HepG2 (cell line): Measurements from ENCODE around the gene LRP5. TPM values are rescaled to one million over a fixed set of nuclear protein-coding genes. Genes with fewer than 3 reads are reported as not detected.

Experiments used
- ELF1 ChIP-seq: sonication (generic); formaldehyde crosslinking; IDR thresholded peaks from 2 replicates; pipeline ENCODE4 v1.4.0; 2020; ENCODE audit warnings: missing genetic modification reagents
- MAZ ChIP-seq, 2 experiments: sonication (generic) in 1 of 2; formaldehyde crosslinking in 1 of 2; IDR thresholded peaks; 2 replicates each; pipeline versions ENCODE4 v1.5.0 to v1.6.1; 2012 to 2020; ENCODE audit warnings: low read depth in 2 of 2, mild to moderate bottlenecking in 2 of 2, borderline replicate concordance in 1 of 2, improper control_type of control experiment in 1 of 2, low read length in 1 of 2, missing genetic modification reagents in 1 of 2, moderate library complexity in 1 of 2
- NRL ChIP-seq: sonication (generic); formaldehyde crosslinking; IDR thresholded peaks from 2 replicates; pipeline ENCODE4 v1.5.0; 2020; ENCODE audit warnings: missing genetic modification reagents, mild to moderate bottlenecking, moderate library complexity, borderline replicate concordance
- POLR2A ChIP-seq, 2 experiments: IDR thresholded peaks; 2 replicates each; pipeline ENCODE4 v1.6.1; 2011; ENCODE audit warnings: low read depth in 2 of 2, low read length in 2 of 2, mild to moderate bottlenecking in 1 of 2, moderate library complexity in 1 of 2; ENCODE audit not compliant: insufficient read depth in 1 of 2
- SAP130 ChIP-seq: IDR thresholded peaks from 2 replicates; pipeline ENCODE4 v1.6.1; 2016; ENCODE audit warnings: low read depth
- SRY ChIP-seq: sonication (generic); formaldehyde crosslinking; IDR thresholded peaks from 2 replicates; pipeline ENCODE4 v1.8.0; 2022; ENCODE audit warnings: mild to moderate bottlenecking, missing genetic modification reagents
- ZEB1 ChIP-seq: IDR thresholded peaks from 2 replicates; pipeline ENCODE4 v1.6.1; 2012; ENCODE audit warnings: mild to moderate bottlenecking, low read depth, inconsistent platforms; ENCODE audit not compliant: insufficient replicate concordance
- ZFX ChIP-seq: sonication (generic); formaldehyde crosslinking; IDR thresholded peaks from 2 replicates; pipeline ENCODE4 v1.4.0; 2020; ENCODE audit warnings: mild to moderate bottlenecking, low read depth, missing genetic modification reagents, moderate library complexity
- ZHX1 ChIP-seq: sonication (generic); formaldehyde crosslinking; IDR thresholded peaks from 2 replicates; pipeline ENCODE4 v1.8.1; 2022; ENCODE audit warnings: low read depth, mild to moderate bottlenecking, missing genetic modification reagents
- ZNF451 ChIP-seq: sonication (generic); formaldehyde crosslinking; IDR thresholded peaks from 2 replicates; pipeline ENCODE4 v1.5.0; 2020; ENCODE audit warnings: mild to moderate bottlenecking, missing genetic modification reagents
- ZNF687 ChIP-seq: sonication (generic); formaldehyde crosslinking; IDR thresholded peaks from 2 replicates; pipeline ENCODE4 v1.5.1; 2020; ENCODE audit warnings: mild to moderate bottlenecking, missing genetic modification reagents, moderate library complexity
- ZNF772 ChIP-seq: sonication (generic); formaldehyde crosslinking; IDR thresholded peaks from 2 replicates; pipeline ENCODE4 v1.5.0; 2020; ENCODE audit warnings: mild to moderate bottlenecking, missing genetic modification reagents
- ZSCAN31 ChIP-seq: sonication (generic); formaldehyde crosslinking; IDR thresholded peaks from 2 replicates; pipeline ENCODE4 v1.5.0; 2020; ENCODE audit warnings: low read depth, mild to moderate bottlenecking, missing genetic modification reagents
- polyA plus RNA-seq, 8 experiments: library from polyadenylated mRNA; depleted of rRNA in 3 of 8; stranded (reverse) in 7 of 8; unstranded in 1 of 8; fragments of >200 nt; fragmentation: Illumina TruSeq in 4 of 8; extraction: Trizol in 4 of 8; gene quantifications; 2 replicates each; pipeline versions ENCODE4 v1.2.1 to v1.2.3, GENCODE V29; 2011 to 2016; ENCODE audit warnings: low read depth in 4 of 8, missing spikeins in 1 of 8, mixed read lengths in 1 of 8; ENCODE audit not compliant: insufficient read depth in 1 of 8
- total RNA-seq, 5 experiments: library from RNA; depleted of rRNA; stranded (reverse); fragments of >200 nt; fragmentation: Illumina TruSeq; extraction: Trizol; gene quantifications; 2 replicates each; pipeline ENCODE4 v1.2.3, GENCODE V29; 2016; ENCODE audit warnings: low read depth in 1 of 5
- TF ChIP-seq, protein P1 (sequence below): sonication (generic); formaldehyde crosslinking; IDR thresholded peaks from 2 replicates; pipeline ENCODE4; 2020; ENCODE audit warnings: missing genetic modification reagents, mild to moderate bottlenecking, borderline replicate concordance
- TF ChIP-seq, protein P2 (sequence below): IDR thresholded peaks from 2 replicates; pipeline ENCODE4 v1.6.1; 2016; ENCODE audit warnings: missing compliant biosample characterization, missing genetic modification reagents, borderline replicate concordance
- TF ChIP-seq, protein P3 (sequence below): IDR thresholded peaks from 2 replicates; pipeline ENCODE4 v1.6.1; 2012; ENCODE audit warnings: low read depth, low read length, improper control_type of control experiment

The LRP5 gene
- total and polyA plus RNA-seq, 2 of the 13 experiments (the other 11 are each of a cell fraction or from before 2014, with no cell fraction given), result 40.4 to 64.0 TPM

DNA sequence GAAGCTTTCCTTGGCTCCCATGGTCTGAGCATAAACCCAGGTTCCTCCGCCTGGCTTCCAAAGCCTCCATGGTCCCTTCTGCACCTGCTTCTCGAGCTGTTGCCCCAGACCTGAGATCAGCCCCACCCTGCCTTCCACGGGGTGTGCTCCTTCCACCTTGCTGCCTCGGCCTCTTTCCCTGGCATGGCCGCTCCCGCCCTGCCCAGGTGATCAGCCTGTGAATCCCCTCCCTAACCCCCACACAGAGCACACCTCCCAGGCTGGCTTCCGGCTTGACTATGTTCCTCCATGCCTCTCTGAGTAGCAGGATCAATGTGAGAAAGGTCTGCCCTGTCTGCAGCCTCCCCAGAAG is 145.5 kb downstream of the LRP5 start (continued):
- TF ChIP-seq, protein P1, sequence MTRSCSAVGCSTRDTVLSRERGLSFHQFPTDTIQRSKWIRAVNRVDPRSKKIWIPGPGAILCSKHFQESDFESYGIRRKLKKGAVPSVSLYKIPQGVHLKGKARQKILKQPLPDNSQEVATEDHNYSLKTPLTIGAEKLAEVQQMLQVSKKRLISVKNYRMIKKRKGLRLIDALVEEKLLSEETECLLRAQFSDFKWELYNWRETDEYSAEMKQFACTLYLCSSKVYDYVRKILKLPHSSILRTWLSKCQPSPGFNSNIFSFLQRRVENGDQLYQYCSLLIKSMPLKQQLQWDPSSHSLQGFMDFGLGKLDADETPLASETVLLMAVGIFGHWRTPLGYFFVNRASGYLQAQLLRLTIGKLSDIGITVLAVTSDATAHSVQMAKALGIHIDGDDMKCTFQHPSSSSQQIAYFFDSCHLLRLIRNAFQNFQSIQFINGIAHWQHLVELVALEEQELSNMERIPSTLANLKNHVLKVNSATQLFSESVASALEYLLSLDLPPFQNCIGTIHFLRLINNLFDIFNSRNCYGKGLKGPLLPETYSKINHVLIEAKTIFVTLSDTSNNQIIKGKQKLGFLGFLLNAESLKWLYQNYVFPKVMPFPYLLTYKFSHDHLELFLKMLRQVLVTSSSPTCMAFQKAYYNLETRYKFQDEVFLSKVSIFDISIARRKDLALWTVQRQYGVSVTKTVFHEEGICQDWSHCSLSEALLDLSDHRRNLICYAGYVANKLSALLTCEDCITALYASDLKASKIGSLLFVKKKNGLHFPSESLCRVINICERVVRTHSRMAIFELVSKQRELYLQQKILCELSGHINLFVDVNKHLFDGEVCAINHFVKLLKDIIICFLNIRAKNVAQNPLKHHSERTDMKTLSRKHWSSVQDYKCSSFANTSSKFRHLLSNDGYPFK (CRISPR knock-in tag), result peak; percentile 87
- TF ChIP-seq, protein P2, sequence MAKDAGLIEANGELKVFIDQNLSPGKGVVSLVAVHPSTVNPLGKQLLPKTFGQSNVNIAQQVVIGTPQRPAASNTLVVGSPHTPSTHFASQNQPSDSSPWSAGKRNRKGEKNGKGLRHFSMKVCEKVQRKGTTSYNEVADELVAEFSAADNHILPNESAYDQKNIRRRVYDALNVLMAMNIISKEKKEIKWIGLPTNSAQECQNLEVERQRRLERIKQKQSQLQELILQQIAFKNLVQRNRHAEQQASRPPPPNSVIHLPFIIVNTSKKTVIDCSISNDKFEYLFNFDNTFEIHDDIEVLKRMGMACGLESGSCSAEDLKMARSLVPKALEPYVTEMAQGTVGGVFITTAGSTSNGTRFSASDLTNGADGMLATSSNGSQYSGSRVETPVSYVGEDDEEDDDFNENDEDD, result peak; percentile 25; the same call in 1 of the 2 replicates
- peak; percentile 78 for TF ChIP-seq ZNF687 (CRISPR knock-in tag)
- no peak for TF ChIP-seq SRY (CRISPR knock-in tag)
- peak; percentile 35; the same call in 1 of the 2 replicates for TF ChIP-seq ELF1 (CRISPR knock-in tag)
- peak; percentile 19 for TF ChIP-seq ZEB1
- TF ChIP-seq ZSCAN31 (CRISPR knock-in tag), result peak; percentile 37; the same call in 1 of the 2 replicates
- TF ChIP-seq, protein P3, sequence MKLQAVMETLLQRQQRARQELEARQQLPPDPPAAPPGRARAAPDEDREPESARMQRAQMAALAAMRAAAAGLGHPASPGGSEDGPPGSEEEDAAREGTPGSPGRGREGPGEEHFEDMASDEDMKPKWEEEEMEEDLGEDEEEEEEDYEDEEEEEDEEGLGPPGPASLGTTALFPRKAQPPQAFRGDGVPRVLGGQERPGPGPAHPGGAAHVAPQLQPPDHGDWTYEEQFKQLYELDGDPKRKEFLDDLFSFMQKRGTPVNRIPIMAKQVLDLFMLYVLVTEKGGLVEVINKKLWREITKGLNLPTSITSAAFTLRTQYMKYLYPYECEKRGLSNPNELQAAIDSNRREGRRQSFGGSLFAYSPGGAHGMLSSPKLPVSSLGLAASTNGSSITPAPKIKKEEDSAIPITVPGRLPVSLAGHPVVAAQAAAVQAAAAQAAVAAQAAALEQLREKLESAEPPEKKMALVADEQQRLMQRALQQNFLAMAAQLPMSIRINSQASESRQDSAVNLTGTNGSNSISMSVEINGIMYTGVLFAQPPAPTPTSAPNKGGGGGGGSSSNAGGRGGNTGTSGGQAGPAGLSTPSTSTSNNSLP, result no peak
- TF ChIP-seq SAP130 (CRISPR knock-in tag), result 0 out of 2 replicates have a peak, but pooled peaks have one; percentile 25
- TF ChIP-seq POLR2A (IDR thresholded peaks at IDR 0.05; ENCODE audit: insufficient read depth in 1 of 2, low read depth in 2 of 2, low read length in 2 of 2), result 0 out of 4 replicates have a peak, but pooled peaks of 1 of the 2 experiments have one; percentile 35
- peak; percentile 32; the same call in 1 of the 2 replicates for TF ChIP-seq ZFX (CRISPR knock-in tag)
- TF ChIP-seq NRL (CRISPR knock-in tag), result peak; percentile 77; the same call in 1 of the 2 replicates
- no peak for TF ChIP-seq MAZ (IDR thresholded peaks at IDR 0.05; ENCODE audit: borderline replicate concordance, low read depth, low read length)
- peak; percentile 62; the same call in 1 of the 2 replicates for TF ChIP-seq MAZ (CRISPR knock-in tag; IDR thresholded peaks at IDR 0.05; ENCODE audit: low read depth)
- TF ChIP-seq ZHX1 (CRISPR knock-in tag), result no peak
- 0 out of 2 replicates have a peak, but pooled peaks have one; percentile 49 for TF ChIP-seq ZNF772 (CRISPR knock-in tag)
- TF ChIP-seq ZNF451 (CRISPR knock-in tag), result 0 out of 2 replicates have a peak, but pooled peaks have one; percentile 45
